OCI-LY1 (cell line): ENCODE measurements around the gene PDGFRB.
A peak's percentile ranks its signal among the peaks of the same experiment; 100 is the strongest.

Source experiments
- H2AFZ ChIP-seq: fragments of 200-600 bp; sonication (generic), shearing (Covaris generic); 2 replicates; pipeline ENCODE4 v1.6.0; 2014; ENCODE audit warnings: antibody characterized with exemption, mild to moderate bottlenecking, low read length
- H3F3A ChIP-seq: fragments of 200-600 bp; sonication (generic), shearing (Covaris generic); 2 replicates; pipeline ENCODE4 v1.6.0; 2014; ENCODE audit warnings: mild to moderate bottlenecking, antibody characterized with exemption, low read length, moderate library complexity; ENCODE audit not compliant: insufficient read depth
- H3K27ac ChIP-seq: fragments of 200-600 bp; sonication (generic); 2 replicates; pipeline ENCODE4 v1.5.1; 2014; ENCODE audit warnings: low read length, mixed run types, mild to moderate bottlenecking, low read depth; ENCODE audit not compliant: poor library complexity, severe bottlenecking
- H3K27me3 ChIP-seq: fragments of 200-600 bp; sonication (generic); 2 replicates; pipeline ENCODE4 v1.6.0; 2014; ENCODE audit warnings: antibody characterized with exemption, mild to moderate bottlenecking, low read length, moderate library complexity; ENCODE audit not compliant: insufficient read depth
- H3K36me3 ChIP-seq: fragments of 200-600 bp; sonication (generic); 2 replicates; pipeline ENCODE4 v1.6.1; 2014; ENCODE audit warnings: mild to moderate bottlenecking, antibody characterized with exemption, low read length, moderate library complexity, mixed read lengths; ENCODE audit not compliant: insufficient read depth
- H3K4me1 ChIP-seq: fragments of 200-600 bp; sonication (generic); 2 replicates; pipeline ENCODE4 v1.5.1; 2014; ENCODE audit warnings: mild to moderate bottlenecking, low read length, moderate library complexity; ENCODE audit not compliant: insufficient read depth, severe bottlenecking
- H3K4me2 ChIP-seq: fragments of 200-600 bp; sonication (generic), shearing (Covaris generic); 2 replicates; pipeline ENCODE4 v1.6.1; 2014; ENCODE audit warnings: low read length
- H3K4me3 ChIP-seq: fragments of 200-600 bp; sonication (generic); 2 replicates; pipeline ENCODE4 v1.5.1; 2014; ENCODE audit warnings: low read length, low read depth, mild to moderate bottlenecking, mixed read lengths; ENCODE audit not compliant: poor library complexity, severe bottlenecking
- H3K79me2 ChIP-seq: fragments of 200-600 bp; shearing (Covaris generic); 2 replicates; pipeline ENCODE4 v1.6.1; 2016; ENCODE audit warnings: mixed run types, low read length, mixed read lengths; ENCODE audit not compliant: insufficient read depth
- H3K9ac ChIP-seq: fragments of 200-600 bp; sonication (generic), shearing (Covaris generic); 2 replicates; pipeline ENCODE4 v1.6.1; 2014; ENCODE audit warnings: mild to moderate bottlenecking, low read length, mixed read lengths
- H3K9me2 ChIP-seq: fragments of 200-600 bp; sonication (generic), shearing (Covaris generic); 2 replicates; pipeline ENCODE4 v1.6.1; 2014; ENCODE audit warnings: low read depth, mild to moderate bottlenecking, low read length, mixed read lengths
- H3K9me3 ChIP-seq: fragments of 200-600 bp; shearing (Covaris generic); 2 replicates; pipeline ENCODE4 v1.6.1; 2014; ENCODE audit warnings: low read length, mixed read lengths
- H4K20me1 ChIP-seq: fragments of 200-600 bp; sonication (generic), shearing (Covaris generic); 2 replicates; pipeline ENCODE4 v1.6.0; 2016; ENCODE audit warnings: mild to moderate bottlenecking, low read length; ENCODE audit not compliant: insufficient read depth
- CTCF ChIP-seq: fragments of 200-600 bp; sonication (generic), shearing (Covaris generic); IDR thresholded peaks from 2 replicates; pipeline ENCODE4 v1.5.1; 2017; ENCODE audit warnings: mild to moderate bottlenecking, antibody characterized with exemption, low read length, moderate library complexity, mixed read lengths
- EZH2 ChIP-seq: fragments of 200-600 bp; sonication (generic), shearing (Covaris generic); IDR thresholded peaks from 2 replicates; pipeline ENCODE4 v1.8.0; 2017; ENCODE audit warnings: borderline replicate concordance, mixed run types, mild to moderate bottlenecking, antibody characterized with exemption, low read length, moderate library complexity, mixed read lengths

Gene PDGFRB

GRCh38 chr5:150163035-150163434, 7.4 kb upstream of the PDGFRB start:
- no peaks in the 10 kb centered on the region for H3K27me3 ChIP-seq
- H3K36me3 ChIP-seq, result no peaks in the 10 kb centered on the region
- H3K9ac ChIP-seq, result no peak overlapping the region
- H3K27ac ChIP-seq, result no peak overlapping the region
- no peaks in the 10 kb centered on the region for H3K9me3 ChIP-seq
- H3K4me1 ChIP-seq, result peaks cover 5% of the 10 kb centered on the region
- no peaks in the 10 kb centered on the region for H3F3A ChIP-seq
- no peaks in the 10 kb centered on the region for H3K79me2 ChIP-seq
- no peak overlapping the region for H3K4me2 ChIP-seq
- no peak overlapping the region for H2AFZ ChIP-seq
- H3K4me3 ChIP-seq, result no peak overlapping the region
- H3K9me2 ChIP-seq, result no peaks in the 10 kb centered on the region
- TF ChIP-seq CTCF (no peak), EZH2 (no peak)
- H4K20me1 ChIP-seq, result no peaks in the 10 kb centered on the region

GRCh38 chr5:150162142-150162513, 6.5 kb upstream of the PDGFRB start:
- H3F3A ChIP-seq, result no peaks in the 10 kb centered on the region
- no peaks in the 10 kb centered on the region for H3K27me3 ChIP-seq
- H3K4me1 ChIP-seq, result peaks cover 5% of the 10 kb centered on the region
- no peak overlapping the region for H3K4me3 ChIP-seq
- H3K79me2 ChIP-seq, result no peaks in the 10 kb centered on the region
- H3K9me3 ChIP-seq, result no peaks in the 10 kb centered on the region
- no peak overlapping the region for H2AFZ ChIP-seq
- H3K4me2 ChIP-seq, result no peak overlapping the region
- TF ChIP-seq CTCF (no peak), EZH2 (no peak)
- H3K36me3 ChIP-seq, result no peaks in the 10 kb centered on the region
- no peak overlapping the region for H3K27ac ChIP-seq
- no peaks in the 10 kb centered on the region for H4K20me1 ChIP-seq
- H3K9me2 ChIP-seq, result no peaks in the 10 kb centered on the region
- H3K9ac ChIP-seq, result no peak overlapping the region

GRCh38 chr5:150161242-150162141, 5.8 kb upstream of the PDGFRB start:
- no peak overlapping the region for H2AFZ ChIP-seq
- no peaks in the 10 kb centered on the region for H3K9me2 ChIP-seq
- no peaks in the 10 kb centered on the region for H3K9me3 ChIP-seq
- no peaks in the 10 kb centered on the region for H3K79me2 ChIP-seq
- H3K4me3 ChIP-seq, result no peak overlapping the region
- no peak overlapping the region for H3K9ac ChIP-seq
- no peak overlapping the region for H3K27ac ChIP-seq
- H3K36me3 ChIP-seq, result no peaks in the 10 kb centered on the region
- TF ChIP-seq CTCF, result peak; percentile 88
- no peak for TF ChIP-seq EZH2
- H4K20me1 ChIP-seq, result no peaks in the 10 kb centered on the region
- H3K4me2 ChIP-seq, result no peak overlapping the region
- H3K4me1 ChIP-seq, result peaks cover 5% of the 10 kb centered on the region
- H3K27me3 ChIP-seq, result no peaks in the 10 kb centered on the region
- no peaks in the 10 kb centered on the region for H3F3A ChIP-seq
